ENCODE measurements around the gene GLRA3.

Gene GLRA3

GRCh38 chr4:174598800-174599199 is 230.2 kb downstream of the GLRA3 start:
- no peak for DNase-seq (ENCODE audit: low read depth in 1 of 2, low spot score in 1 of 2)

- DNase-seq (ENCODE audit: low read depth in 1 of 2, low spot score in 1 of 2) = no peak
Observed at GRCh38 chr4:174596513-174596912, 232.5 kb downstream of the GLRA3 start.

GRCh38 chr4:174595141-174595929 is 233.7 kb downstream of the GLRA3 start:
- DNase-seq (ENCODE audit: low read depth in 1 of 2, low spot score in 1 of 2) = no peak

- DNase-seq (ENCODE audit: low read depth in 1 of 2, low spot score in 1 of 2) = no peak
Observed at GRCh38 chr4:174593701-174594100, 235.3 kb downstream of the GLRA3 start.

GRCh38 chr4:174592985-174593335 is 236.1 kb downstream of the GLRA3 start:
- no peak for DNase-seq (ENCODE audit: low read depth in 1 of 2, low spot score in 1 of 2)

GRCh38 chr4:174592256-174592984 is 236.6 kb downstream of the GLRA3 start:
- DNase-seq (ENCODE audit: low read depth in 1 of 2, low spot score in 1 of 2) = no peak

GRCh38 chr4:174591243-174592021 is 237.6 kb downstream of the GLRA3 start:
- no peak for DNase-seq (ENCODE audit: low read depth in 1 of 2, low spot score in 1 of 2)

GRCh38 chr4:174590336-174590735 is 238.7 kb downstream of the GLRA3 start:
- no peak for DNase-seq (ENCODE audit: low read depth in 1 of 2, low spot score in 1 of 2)
